ENCODE measurements around the gene P3H4. TPM values are rescaled to one million over a fixed set of nuclear protein-coding genes. Genes with fewer than 3 reads are reported as not detected.
A peak's percentile ranks its signal among the peaks of the same experiment; 100 is the strongest.
"Not testable (repeated sequence)": the region's sequence is repeated elsewhere in the genome, so short reads cannot be mapped to it uniquely, and the experiment has no call there.

The P3H4 gene
- total RNA-seq (2014; rRNA removed; shearing (Covaris generic)) (0.08 TPM in 1 of 2 replicates, not detected in the other), total RNA-seq (2022) (2.2 and 2.6 TPM in 2 replicates), Bru-seq, nascent RNA (percentile 27 among the genes with signal in this experiment), BruChase-seq, experiment 1, labeled RNA remaining after a 6-hour chase (percentile 30 among the genes with signal in this experiment), BruChase-seq, experiment 2, labeled RNA remaining after a 2-hour chase (percentile 27 among the genes with signal in this experiment)
- long read RNA-seq, partial matches to known transcripts = 0 of 3 reads
- long read RNA-seq, other reads (novel, unspliced or antisense) = 0 of 3 reads

- DNase-seq (ENCODE audit: low spot score) = peak; percentile 41
These were observed at the start of gene P3H4 for GRCh38 chr17:41811549-41812380. Gene P3H4 (minus strand): TSS chr17:41811949. CDS start chr17:41811915, 34 bp downstream.

GRCh38 chr17:41860254-41860931, 48.6 kb upstream of the P3H4 start:
- intact Hi-C loops (cut with micrococcal nuclease; ENCODE audit: unreplicated experiment) = no loop called here
- no peak for TF ChIP-seq CTCF (conservative IDR thresholded peaks at IDR 0.05; ENCODE audit: low read length)
- no peak for TF ChIP-seq EZH2phosphoT487 (IDR thresholded peaks at IDR 0.05; ENCODE audit: borderline replicate concordance, low read depth, low read length)
- no peak overlapping the region for H3K27ac ChIP-seq (ENCODE audit: low read depth, low read length, poor library complexity, severe bottlenecking)
- BruUV-seq (replicated peaks) = no TSS peak
- H3K79me2 ChIP-seq (ENCODE audit: insufficient read depth, low read depth, low read length) = peaks cover 82% of the 10 kb centered on the region
- peaks cover 10% of the 10 kb centered on the region; the same call in 1 of the 2 replicates for H4K20me1 ChIP-seq (ENCODE audit: insufficient read depth, low read length)
- H3K4me2 ChIP-seq (ENCODE audit: low read length) = no peak overlapping the region
- no peaks in the 10 kb centered on the region for H3K9me3 ChIP-seq (ENCODE audit: low read length)
- ChIA-PET POLR2A (interaction anchor here (0.5 to 0.6 kb wide), 2 partner anchors 15 to 114 kb away, joined by 3 to 4 read pairs; no protein-coding TSS in a partner anchor), CTCF (ENCODE audit: unreplicated experiment) (no interaction called here)
- DNase-seq (ENCODE audit: low spot score) = no peak
- no peaks in the 10 kb centered on the region for H3K9me2 ChIP-seq (ENCODE audit: insufficient read depth, low read length)
- no peak overlapping the region for H2AFZ ChIP-seq (ENCODE audit: low read length)
- H3K36me3 ChIP-seq (ENCODE audit: insufficient read depth, low read length) = peaks cover 9% of the 10 kb centered on the region; the same call in 1 of the 2 replicates
- no peak overlapping the region for H3K4me3 ChIP-seq (ENCODE audit: low read depth, low read length, poor library complexity, severe bottlenecking)
- peaks cover 21% of the 10 kb centered on the region for H3K4me1 ChIP-seq (ENCODE audit: insufficient read depth, low read length, poor library complexity, severe bottlenecking)

More at GRCh38 chr17:41811549-41812380, at the start of gene P3H4:
- Histone ChIP-seq H3K27ac (ENCODE audit: low read depth, low read length, poor library complexity, severe bottlenecking) (no peak within 1 kb of the TSS), H2AFZ (ENCODE audit: low read length) (peak within 1 kb of the TSS; percentile 56), H3K4me1 (ENCODE audit: insufficient read depth, low read length, poor library complexity, severe bottlenecking) (peaks cover 9% of the 10 kb centered on the region), H3K9me3 (ENCODE audit: low read length) (no peaks in the 10 kb centered on the region), H3K79me2 (ENCODE audit: insufficient read depth, low read depth, low read length) (no peaks in the 10 kb centered on the region), H3K4me2 (ENCODE audit: low read length) (peak within 1 kb of the TSS; percentile 75), H3K9me2 (ENCODE audit: insufficient read depth, low read length) (no peaks in the 10 kb centered on the region), H3K4me3 (ENCODE audit: low read depth, low read length, poor library complexity, severe bottlenecking) (peak within 1 kb of the TSS; percentile 65), H3K36me3 (ENCODE audit: insufficient read depth, low read length) (no peaks in the 10 kb centered on the region), H4K20me1 (ENCODE audit: insufficient read depth, low read length) (no peaks in the 10 kb centered on the region)
- no TSS peak for BruUV-seq (replicated peaks)
- CTCF ChIA-PET (ENCODE audit: unreplicated experiment) = no interaction called here
- POLR2A ChIA-PET = interaction anchor here (0.6 kb wide), 1 partner anchor 11 kb away, joined by 3 read pairs; no protein-coding TSS in a partner anchor
- intact Hi-C loops (cut with micrococcal nuclease; ENCODE audit: unreplicated experiment) = no loop called here
- TF ChIP-seq CTCF (conservative IDR thresholded peaks at IDR 0.05; ENCODE audit: low read length) (peak; percentile 59), EZH2phosphoT487 (IDR thresholded peaks at IDR 0.05; ENCODE audit: borderline replicate concordance, low read depth, low read length) (no peak)

GRCh38 chr17:41851382-41851781, 39.6 kb upstream of the P3H4 start:
- POLR2A ChIA-PET = interaction anchor here (0.6 to 2.3 kb wide), 4 partner anchors 11 to 791 kb away, joined by 3 to 9 read pairs (median 4); partner anchors contain the start of gene KLHL11
- CTCF ChIA-PET (ENCODE audit: unreplicated experiment); H3K9me2 ChIP-seq (ENCODE audit: insufficient read depth, low read length); H3K4me3 ChIP-seq (ENCODE audit: low read depth, low read length, poor library complexity, severe bottlenecking); DNase-seq (ENCODE audit: low spot score); H3K27ac ChIP-seq (ENCODE audit: low read depth, low read length, poor library complexity, severe bottlenecking); H2AFZ ChIP-seq (ENCODE audit: low read length); BruUV-seq (replicated peaks); H3K4me2 ChIP-seq (ENCODE audit: low read length); intact Hi-C loops (cut with micrococcal nuclease; ENCODE audit: unreplicated experiment); H3K9me3 ChIP-seq (ENCODE audit: low read length): not testable (repeated sequence)
- Histone ChIP-seq H3K36me3 (ENCODE audit: insufficient read depth, low read length) (peaks cover 68% of the 10 kb centered on the region), H3K79me2 (ENCODE audit: insufficient read depth, low read depth, low read length) (peaks cover 57% of the 10 kb centered on the region), H3K4me1 (ENCODE audit: insufficient read depth, low read length, poor library complexity, severe bottlenecking) (peaks cover 29% of the 10 kb centered on the region), H4K20me1 (ENCODE audit: insufficient read depth, low read length) (peaks cover 20% of the 10 kb centered on the region)

Data from OCI-LY7 (cell line).